COR-L47 (cell line): Measurements from ENCODE around the gene FREM1.

Experiments used
- DNase-seq: peaks from one replicate; lab custom pipeline; 2025; lab: John Stamatoyannopoulos, UW

FREM1 gene

DNA sequence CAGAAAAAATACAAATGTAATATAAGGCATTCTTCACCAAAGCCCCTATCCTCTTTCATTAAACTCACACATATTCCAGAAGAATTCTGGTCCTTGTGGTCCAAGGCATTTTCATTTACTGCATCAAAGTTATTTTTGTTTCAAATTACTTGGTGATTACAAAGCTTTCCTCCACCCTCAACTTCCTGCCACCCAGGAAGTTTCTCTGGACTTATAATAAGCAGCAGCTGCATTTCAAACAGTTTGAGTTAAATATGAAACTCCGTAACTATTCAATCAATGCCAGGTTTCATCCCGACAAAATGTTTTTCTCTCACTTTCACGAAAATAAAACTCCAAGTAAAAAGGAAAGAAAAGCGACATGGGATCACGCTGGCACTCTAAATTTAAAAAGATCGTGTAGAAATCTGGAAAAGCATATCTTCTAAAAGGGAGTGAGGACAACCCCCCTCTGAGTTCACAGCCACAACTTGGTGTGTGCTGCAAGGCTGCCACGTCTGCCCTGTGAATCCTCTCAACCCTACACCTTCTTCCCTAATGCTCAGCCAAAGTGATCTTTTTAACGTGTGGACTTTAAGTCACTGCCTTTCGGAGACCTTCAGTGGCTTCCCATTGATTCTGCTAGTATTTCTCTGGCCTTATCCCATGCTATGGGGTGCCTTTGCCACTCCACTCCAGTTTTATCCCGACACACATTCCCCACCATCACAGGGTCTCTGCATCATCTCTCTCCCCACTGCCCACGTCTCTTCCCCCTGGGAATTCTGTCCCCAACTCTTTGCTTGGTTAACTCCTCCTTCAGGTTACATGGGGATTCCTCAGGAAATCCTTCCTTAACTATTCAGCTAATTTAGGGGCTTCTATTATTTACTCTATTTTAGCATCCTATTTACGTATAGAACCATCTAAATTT, 96.6 kb downstream of the FREM1 start:
- no peak for DNase-seq

DNA sequence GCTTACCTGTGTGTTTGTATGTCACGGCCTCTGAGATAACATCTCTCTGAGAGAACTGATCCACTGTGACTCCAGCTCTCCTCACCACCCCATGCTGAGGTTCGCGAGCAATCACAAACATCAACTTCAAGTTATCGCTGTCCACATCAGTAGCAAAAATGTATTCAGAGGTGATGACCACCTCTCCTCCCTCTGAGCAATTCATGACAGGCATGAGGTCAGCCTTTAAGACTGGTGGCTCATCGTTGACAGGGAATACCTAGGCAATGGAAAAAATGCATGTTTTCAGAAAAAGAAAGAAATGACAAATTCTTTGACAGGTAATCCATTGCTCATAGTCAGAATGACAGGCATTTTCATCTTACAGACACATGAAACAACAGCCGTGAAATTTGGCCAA, 97.4 kb downstream of the FREM1 start:
- DNase-seq: no peak

GRCh38 chr9:14811844-14812243, 98.4 kb downstream of the FREM1 start:
- no peak for DNase-seq

- DNase-seq: no peak
Observed at GRCh38 chr9:14806941-14807520, 103.2 kb downstream of the FREM1 start.

- DNase-seq: no peak
Observed at GRCh38 chr9:14799030-14799429, 111.2 kb downstream of the FREM1 start.

DNA sequence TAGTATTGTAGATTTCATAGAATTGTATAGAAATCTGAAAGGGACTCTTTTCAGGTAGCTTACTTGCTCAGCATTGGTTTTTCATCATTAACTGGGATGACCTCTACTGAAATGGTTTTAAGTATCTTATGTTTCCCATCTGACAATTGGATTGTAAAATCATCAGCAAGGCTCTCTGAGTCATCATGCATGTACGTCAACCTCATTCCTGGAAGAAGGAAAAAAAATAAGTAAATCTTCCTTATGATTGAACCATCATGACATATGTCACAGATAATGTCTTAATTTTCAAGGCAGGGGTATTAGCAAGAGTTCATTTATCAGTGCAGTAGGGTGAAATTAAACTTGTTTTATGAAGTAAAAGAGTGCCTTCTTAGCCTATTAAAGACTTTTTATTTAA, 112.8 kb downstream of the FREM1 start:
- no peak for DNase-seq

- DNase-seq: no peak
Observed at GRCh38 chr9:14793389-14793788, 116.8 kb downstream of the FREM1 start.

- DNase-seq: no peak
Observed at GRCh38 chr9:14790628-14791027, 119.6 kb downstream of the FREM1 start.

DNA sequence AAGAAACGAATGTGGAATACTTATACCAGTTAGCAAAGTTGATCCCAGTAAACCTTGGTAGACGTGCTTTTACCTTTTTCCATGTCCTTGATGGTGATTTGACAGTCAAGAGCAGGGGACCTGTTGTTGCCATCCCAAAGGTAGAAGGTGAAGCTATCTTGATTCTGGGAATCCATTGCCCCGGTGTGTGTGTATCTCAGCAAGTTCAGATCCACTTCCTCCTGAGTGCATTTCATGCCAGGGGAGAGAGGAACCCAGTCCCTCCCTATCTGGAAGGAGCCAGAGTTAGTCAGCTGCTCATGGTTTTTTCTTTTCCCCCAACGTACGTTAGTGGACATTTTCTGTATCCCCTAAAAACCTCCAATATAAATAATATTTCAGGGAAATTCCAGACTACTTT, 121.4 kb downstream of the FREM1 start:
- no peak for DNase-seq

- DNase-seq: no peak
Observed at GRCh38 chr9:14783358-14783757, 126.9 kb downstream of the FREM1 start.

GRCh38 chr9:14782286-14783051, 127.8 kb downstream of the FREM1 start:
- no peak for DNase-seq

- DNase-seq: no peak
Observed at GRCh38 chr9:14780693-14781092, 129.5 kb downstream of the FREM1 start.

- no peak for DNase-seq
Observed at GRCh38 chr9:14780251-14780650, 130.0 kb downstream of the FREM1 start.

- DNase-seq: no peak
Observed at GRCh38 chr9:14779566-14780022, 130.6 kb downstream of the FREM1 start.

- DNase-seq: no peak
Observed at GRCh38 chr9:14778565-14778964, 131.7 kb downstream of the FREM1 start.

- DNase-seq: no peak
Observed at GRCh38 chr9:14775917-14776316, 134.3 kb downstream of the FREM1 start.

DNA sequence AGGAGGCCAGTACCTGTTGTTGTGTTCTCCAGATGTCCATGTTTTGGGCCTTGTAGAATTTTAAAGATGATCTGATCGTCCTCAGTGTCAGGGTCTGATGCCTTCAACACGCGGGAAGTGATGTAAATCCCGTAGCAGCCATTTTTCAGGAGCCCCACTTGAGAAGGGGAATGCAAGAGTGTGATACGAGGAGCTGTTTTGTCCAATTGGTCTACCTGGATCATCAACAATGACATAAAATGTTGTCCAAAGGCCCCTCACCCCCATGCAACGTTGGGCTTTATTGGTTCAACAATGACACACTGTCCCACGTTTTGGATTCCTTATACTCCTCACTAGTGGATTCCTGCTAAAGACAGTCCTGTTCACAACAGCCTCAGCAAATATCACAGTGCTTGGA, 139.6 kb downstream of the FREM1 start:
- no peak for DNase-seq

DNA sequence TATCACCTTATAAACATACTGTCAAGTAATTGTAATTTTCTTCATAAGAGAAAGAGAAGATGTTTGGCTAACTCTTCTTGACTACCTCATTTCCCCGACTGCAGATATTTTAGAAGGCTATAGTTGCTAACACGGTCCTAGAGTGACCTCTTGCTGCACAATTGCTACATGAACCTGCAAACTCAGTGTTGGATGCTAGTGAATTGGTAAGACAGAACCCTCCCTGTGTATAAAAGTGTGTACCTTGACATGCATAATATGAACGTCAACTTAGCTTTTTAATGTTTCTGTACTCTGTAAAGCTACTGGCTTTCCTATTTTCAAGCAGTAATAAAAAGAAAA, 141.0 kb downstream of the FREM1 start:
- peak; percentile 46 for DNase-seq

- DNase-seq: peak; percentile 30
Observed at GRCh38 chr9:14768405-14769229, 141.6 kb downstream of the FREM1 start.

GRCh38 chr9:14766299-14766698, 143.9 kb downstream of the FREM1 start:
- no peak for DNase-seq

GRCh38 chr9:14761584-14761983, 148.6 kb downstream of the FREM1 start:
- no peak for DNase-seq

- DNase-seq: no peak
Observed at GRCh38 chr9:14760060-14760459, 150.2 kb downstream of the FREM1 start.
